ENCODE measurements around the gene RALGAPA1.
"Not testable (repeated sequence)": the region's sequence is repeated elsewhere in the genome, so short reads cannot be mapped to it uniquely, and the experiment has no call there.

RALGAPA1 gene

GRCh38 chr14:35632271-35632670, 176.8 kb downstream of the RALGAPA1 start:
- in situ Hi-C loops (cut with MboI; ENCODE audit: low sequenced_read_pairs): no loop called here

- in situ Hi-C loops (cut with MboI; ENCODE audit: low sequenced_read_pairs): no loop called here
These were observed 177.9 kb downstream of the RALGAPA1 start for GRCh38 chr14:35631071-35631805.

GRCh38 chr14:35628989-35629388, 180.1 kb downstream of the RALGAPA1 start:
- in situ Hi-C loops (cut with MboI; ENCODE audit: low sequenced_read_pairs): no loop called here

GRCh38 chr14:35626947-35627346, 182.1 kb downstream of the RALGAPA1 start:
- in situ Hi-C loops (cut with MboI; ENCODE audit: low sequenced_read_pairs): not testable (repeated sequence)

- in situ Hi-C loops (cut with MboI; ENCODE audit: low sequenced_read_pairs): not testable (repeated sequence)
These were observed 187.1 kb downstream of the RALGAPA1 start for GRCh38 chr14:35621996-35622395.

- in situ Hi-C loops (cut with MboI; ENCODE audit: low sequenced_read_pairs): not testable (repeated sequence)
These were observed 189.1 kb downstream of the RALGAPA1 start for GRCh38 chr14:35619998-35620397.

- in situ Hi-C loops (cut with MboI; ENCODE audit: low sequenced_read_pairs): not testable (repeated sequence)
These were observed 189.6 kb downstream of the RALGAPA1 start for GRCh38 chr14:35619461-35619860.

- in situ Hi-C loops (cut with MboI; ENCODE audit: low sequenced_read_pairs): no loop called here
These were observed 191.6 kb downstream of the RALGAPA1 start for GRCh38 chr14:35617500-35617899.

- in situ Hi-C loops (cut with MboI; ENCODE audit: low sequenced_read_pairs): no loop called here
These were observed 201.7 kb downstream of the RALGAPA1 start for GRCh38 chr14:35607380-35607779.

- in situ Hi-C loops (cut with MboI; ENCODE audit: low sequenced_read_pairs): no loop called here
These were observed 208.8 kb downstream of the RALGAPA1 start for GRCh38 chr14:35600253-35600652.

- in situ Hi-C loops (cut with MboI; ENCODE audit: low sequenced_read_pairs): no loop called here
These were observed 214.5 kb downstream of the RALGAPA1 start for GRCh38 chr14:35594616-35595015.

GRCh38 chr14:35587373-35587772, 221.7 kb downstream of the RALGAPA1 start:
- in situ Hi-C loops (cut with MboI; ENCODE audit: low sequenced_read_pairs): not testable (repeated sequence)

- in situ Hi-C loops (cut with MboI; ENCODE audit: low sequenced_read_pairs): no loop called here
These were observed 230.5 kb downstream of the RALGAPA1 start for GRCh38 chr14:35578639-35579038.

- in situ Hi-C loops (cut with MboI; ENCODE audit: low sequenced_read_pairs): no loop called here
These were observed 231.0 kb downstream of the RALGAPA1 start for GRCh38 chr14:35578135-35578534.

GRCh38 chr14:35576856-35577255, 232.2 kb downstream of the RALGAPA1 start:
- in situ Hi-C loops (cut with MboI; ENCODE audit: low sequenced_read_pairs): no loop called here

- in situ Hi-C loops (cut with MboI; ENCODE audit: low sequenced_read_pairs): no loop called here
These were observed 232.8 kb downstream of the RALGAPA1 start for GRCh38 chr14:35576260-35576659.

GRCh38 chr14:35573911-35574310, 235.2 kb downstream of the RALGAPA1 start:
- in situ Hi-C loops (cut with MboI; ENCODE audit: low sequenced_read_pairs): no loop called here

- in situ Hi-C loops (cut with MboI; ENCODE audit: low sequenced_read_pairs): no loop called here
These were observed 237.5 kb downstream of the RALGAPA1 start for GRCh38 chr14:35571598-35571997.

GRCh38 chr14:35565871-35566464, 243.1 kb downstream of the RALGAPA1 start:
- in situ Hi-C loops (cut with MboI; ENCODE audit: low sequenced_read_pairs): no loop called here

GRCh38 chr14:35558680-35559079, 250.4 kb downstream of the RALGAPA1 start:
- in situ Hi-C loops (cut with MboI; ENCODE audit: low sequenced_read_pairs): no loop called here

GRCh38 chr14:35557221-35557747, 251.8 kb downstream of the RALGAPA1 start:
- in situ Hi-C loops (cut with MboI; ENCODE audit: low sequenced_read_pairs): no loop called here

- in situ Hi-C loops (cut with MboI; ENCODE audit: low sequenced_read_pairs): no loop called here
These were observed 252.5 kb downstream of the RALGAPA1 start for GRCh38 chr14:35556548-35556947.
